Measurements from ENCODE around the gene HCFC1R1. TPM values are rescaled to one million over a fixed set of nuclear protein-coding genes. Genes with fewer than 3 reads are reported as not detected.

HCFC1R1 gene
- total and polyA plus RNA-seq, 2 of the 8 experiments (the other 6 are each of a cell fraction or from before 2014, with no cell fraction given): 72.7 to 138 TPM

GRCh38 chr16:3004319-3004718 is 19.4 kb downstream of the HCFC1R1 start (continued):
- TF ChIP-seq CHD1 (IDR thresholded peaks at IDR 0.05; ENCODE audit: low read depth, low read length): no peak
- TF ChIP-seq CTBP2 (IDR thresholded peaks at IDR 0.05; ENCODE audit: borderline replicate concordance, insufficient read depth, insufficient read length, low read length): no peak
- TF ChIP-seq TAF1 (IDR thresholded peaks at IDR 0.05; ENCODE audit: low read depth, low read length): no peak
- no peak for TF ChIP-seq NRF1 (IDR thresholded peaks at IDR 0.05; ENCODE audit: low read depth, low read length)
- TF ChIP-seq CBX5 (IDR thresholded peaks at IDR 0.05; ENCODE audit: low read depth, low read length): no peak
- no peak for TF ChIP-seq NANOG (IDR thresholded peaks at IDR 0.05; ENCODE audit: insufficient read depth, low read depth, low read length, poor library complexity, severe bottlenecking)

Measured in H1 (cell line).